COLO668 (cell line): Measurements from ENCODE around the gene MADD.
"Not testable (repeated sequence)": the region's sequence is repeated elsewhere in the genome, so short reads cannot be mapped to it uniquely, and the experiment has no call there.

Experiments used
- DNase-seq: peaks from one replicate; lab custom pipeline; 2025; ENCODE audit not compliant: unreplicated experiment; lab: John Stamatoyannopoulos, UW

Gene MADD

DNA sequence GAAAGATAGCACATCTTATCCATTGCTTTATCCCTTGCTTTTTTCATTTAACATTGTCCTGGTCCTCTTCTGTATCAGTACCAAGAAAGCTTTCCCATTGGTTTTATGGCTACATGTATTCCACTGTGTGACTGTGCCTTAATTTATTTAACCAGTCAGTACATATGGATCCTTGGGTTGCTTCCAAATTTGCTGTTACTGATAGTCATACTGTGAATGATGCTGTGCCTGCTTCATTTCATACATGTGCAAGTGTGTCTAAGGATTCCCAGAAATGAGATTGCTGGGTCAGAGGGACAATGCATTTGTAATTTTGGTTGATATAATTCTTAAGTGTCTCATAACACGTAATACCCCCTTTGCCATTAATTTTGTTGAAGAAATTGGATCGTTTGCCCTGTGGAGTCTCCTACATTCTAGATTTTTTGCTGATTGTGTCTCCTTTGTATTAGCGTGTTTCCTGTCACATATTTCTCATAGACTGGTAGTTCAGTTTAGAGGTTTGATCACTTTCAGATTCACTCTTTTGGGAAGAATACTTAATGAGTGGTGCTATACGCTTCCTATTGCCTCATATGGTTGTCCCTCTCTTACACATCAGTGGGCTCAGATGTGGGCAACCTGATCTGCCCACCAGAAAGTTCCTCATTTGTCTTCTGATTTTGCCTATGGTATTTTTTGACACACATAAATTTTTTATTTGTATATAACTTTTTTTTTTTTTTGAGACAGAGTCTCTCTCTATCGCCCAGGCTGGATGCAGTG lies 47.3 kb downstream of the MADD start:
- DNase-seq, result no peak

DNA sequence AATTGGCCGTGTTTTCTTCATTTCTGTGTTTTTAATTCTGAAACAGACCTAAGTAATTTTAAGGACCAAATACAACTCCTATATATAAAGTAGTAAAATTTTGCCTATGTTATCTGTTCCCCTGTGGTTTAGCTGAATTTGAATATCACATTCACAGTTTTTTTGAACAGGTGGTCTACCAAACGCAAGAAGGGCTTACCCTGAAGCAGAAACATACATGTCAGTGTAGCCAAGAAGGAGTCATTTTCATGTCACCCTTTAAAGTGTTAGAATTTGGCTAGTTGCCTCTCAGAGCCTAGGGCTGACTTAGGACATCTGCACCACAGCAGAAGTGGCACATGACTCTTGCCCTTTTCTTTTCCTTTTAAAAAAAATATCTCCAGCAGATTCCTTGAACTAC lies 48.2 kb downstream of the MADD start:
- DNase-seq, result no peak

DNA sequence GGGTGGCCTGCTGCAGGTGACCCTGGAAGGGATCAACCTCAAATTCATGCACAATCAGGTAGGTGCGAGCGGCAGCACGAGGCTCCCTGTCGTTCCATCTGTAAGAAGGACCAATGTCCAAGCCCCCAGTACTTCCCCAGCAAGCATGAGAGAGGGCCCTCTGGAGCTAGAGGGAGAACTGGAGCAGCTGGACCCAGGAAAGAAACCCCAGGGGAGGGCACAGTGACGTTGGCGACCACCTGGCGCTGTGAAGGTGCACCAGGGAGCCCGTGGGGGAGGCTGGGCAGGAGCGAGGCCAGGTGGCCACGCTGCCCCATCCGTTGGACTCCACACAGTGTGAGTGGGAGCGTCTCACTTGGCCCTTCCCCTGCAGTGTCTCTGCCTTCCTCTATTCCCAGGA lies 54.6 kb downstream of the MADD start:
- DNase-seq, result no peak

- DNase-seq, result no peak
These were observed 55.5 kb downstream of the MADD start for GRCh38 chr11:47325271-47326041.

DNA sequence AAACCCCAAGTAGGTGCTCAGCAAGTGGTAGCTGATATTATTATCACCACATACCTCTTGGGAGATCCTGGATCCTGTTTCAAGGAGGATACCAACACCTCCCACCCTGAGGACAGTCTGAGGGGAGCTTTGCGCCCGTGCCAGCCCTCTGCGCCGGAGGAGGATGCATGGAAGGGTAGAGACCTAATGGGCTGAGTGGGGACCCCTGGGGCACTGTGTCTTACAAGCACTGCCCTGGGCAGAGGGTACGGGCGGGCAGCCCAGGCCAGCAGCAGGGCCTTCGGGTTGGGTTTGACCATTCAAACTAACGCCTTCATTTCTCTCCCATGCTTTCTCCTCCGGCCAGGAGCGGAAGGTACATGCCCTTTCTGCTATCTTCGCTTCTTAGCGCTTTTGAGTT lies 56.3 kb downstream of the MADD start:
- DNase-seq, result no peak

DNA sequence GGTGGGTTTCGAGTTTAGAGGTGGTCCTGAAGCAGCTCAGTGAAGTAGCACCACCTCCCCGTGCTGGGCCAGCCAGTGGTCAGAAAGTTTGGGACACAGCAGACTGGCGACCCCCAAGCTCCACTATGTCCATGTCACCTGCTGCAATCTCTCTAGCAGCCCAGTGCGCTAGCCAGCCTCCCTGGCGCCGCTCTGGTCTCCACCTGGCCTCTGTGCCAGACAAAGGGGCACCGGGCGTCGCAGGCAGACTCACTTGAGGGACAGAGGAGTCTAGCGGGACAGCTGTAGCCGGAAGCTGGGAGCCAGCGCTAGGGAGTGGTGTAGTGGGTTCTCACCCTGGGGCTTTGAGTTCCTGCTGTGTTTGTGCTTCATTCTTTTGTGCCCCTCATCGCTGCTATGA lies 57.1 kb downstream of the MADD start:
- DNase-seq, result no peak

DNA sequence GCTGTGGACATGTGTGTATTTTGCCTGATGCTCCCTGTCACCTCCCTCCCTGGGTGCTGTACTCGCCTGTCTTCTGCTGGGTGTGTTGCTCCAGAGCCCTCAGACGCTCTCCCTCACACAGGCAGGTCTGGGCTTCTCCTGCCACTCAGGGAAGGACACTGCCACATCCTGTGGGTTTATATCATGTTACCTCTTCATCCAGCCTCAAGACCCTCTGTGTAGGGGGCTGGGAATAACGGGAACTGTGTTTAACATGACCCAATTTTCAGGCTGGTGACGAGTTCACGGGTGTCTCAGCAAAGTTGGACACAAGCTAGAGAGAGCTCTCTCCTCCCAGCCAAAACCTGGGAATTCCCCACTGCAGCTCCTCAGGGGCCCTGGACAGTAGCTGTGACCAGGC lies 58.0 kb downstream of the MADD start:
- DNase-seq, result no peak

GRCh38 chr11:47328449-47329390 lies 58.8 kb downstream of the MADD start:
- no peak for DNase-seq

GRCh38 chr11:47329431-47329986 lies 59.6 kb downstream of the MADD start:
- DNase-seq, result no peak

DNA sequence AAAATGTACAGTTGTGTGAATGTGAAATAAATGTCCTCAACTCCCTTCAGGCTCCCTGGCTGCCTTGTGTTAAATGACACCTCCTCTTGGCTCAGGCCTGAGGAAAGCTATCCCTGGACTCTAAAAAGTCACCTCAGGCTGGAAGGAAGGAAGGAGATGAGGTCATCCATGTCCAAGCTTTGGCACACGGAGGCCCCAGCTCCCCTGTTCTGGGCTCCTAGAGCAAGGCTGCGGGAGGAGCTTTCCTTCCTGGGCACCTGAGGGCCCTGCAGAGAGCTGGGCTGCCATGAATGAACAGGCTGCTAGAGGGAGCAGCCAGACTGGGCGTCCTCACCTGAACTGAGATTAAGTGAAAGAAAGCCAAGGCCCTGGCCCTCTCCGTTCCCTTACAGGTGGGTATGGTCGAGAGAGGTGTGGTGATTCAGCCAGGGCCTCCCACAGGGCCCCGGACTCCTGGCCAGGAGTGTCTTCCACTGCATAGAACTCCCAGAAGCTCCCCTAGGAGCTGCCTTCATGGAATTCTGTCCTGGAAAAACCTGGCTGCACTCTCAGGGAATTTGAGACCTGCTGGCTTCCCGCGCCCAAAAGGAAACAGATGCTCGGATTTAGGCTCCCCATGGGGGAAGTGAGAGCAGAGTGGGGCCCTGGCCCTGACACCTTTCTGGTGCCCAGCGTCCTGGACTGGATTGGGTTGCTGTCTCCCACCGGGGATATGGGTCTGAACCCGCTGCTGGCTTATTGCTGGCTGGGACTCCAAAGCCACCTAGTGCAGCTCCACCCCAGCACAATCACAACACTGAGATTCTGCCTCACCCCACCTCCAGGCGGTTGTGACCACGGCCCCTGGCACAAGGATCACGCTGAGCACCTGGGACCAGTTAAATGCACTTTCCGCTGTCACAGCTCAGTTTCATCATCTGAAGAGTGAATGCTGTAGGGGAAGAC lies 60.3 kb downstream of the MADD start:
- no peak for DNase-seq

DNA sequence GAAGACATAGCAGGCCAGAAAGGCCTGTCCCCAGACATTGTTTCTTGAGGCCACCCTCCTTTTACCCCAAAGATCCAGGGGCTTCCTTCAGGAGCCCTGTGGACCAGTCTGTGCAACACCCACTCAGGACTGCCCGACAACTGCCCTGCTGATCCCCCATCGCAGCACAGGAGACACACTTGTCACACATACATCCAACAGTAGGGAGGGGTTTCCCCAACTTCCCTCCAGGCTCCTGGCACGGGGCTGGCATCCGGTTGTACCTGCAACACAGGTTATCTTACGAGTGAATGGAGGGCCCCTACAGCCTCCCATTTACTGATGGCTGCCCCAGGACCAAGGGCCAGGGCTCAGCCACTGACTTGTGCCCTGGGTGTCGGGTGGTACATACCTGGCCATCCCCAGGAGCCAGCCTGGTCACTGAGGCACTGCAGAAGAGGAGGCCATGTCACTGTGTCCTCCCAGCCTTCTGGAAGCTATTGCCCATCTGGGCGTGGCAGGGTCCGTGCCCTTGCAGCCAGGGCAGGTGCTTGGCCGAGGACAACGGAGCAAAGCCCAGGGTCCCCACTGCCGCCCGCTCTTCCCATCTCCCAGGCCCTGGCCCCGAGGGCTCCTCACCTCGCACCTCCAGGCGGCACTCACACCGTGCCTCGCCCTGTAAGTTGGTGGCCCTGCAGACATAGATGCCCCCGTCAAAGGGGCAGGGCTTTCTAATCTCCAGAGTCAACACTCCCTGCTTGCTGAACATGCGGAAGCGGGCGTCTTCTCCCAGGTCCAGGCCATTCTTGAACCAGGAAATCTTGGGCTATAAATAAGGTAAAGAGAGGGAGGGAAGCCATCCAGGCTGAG lies 61.7 kb downstream of the MADD start:
- no peak for DNase-seq

DNA sequence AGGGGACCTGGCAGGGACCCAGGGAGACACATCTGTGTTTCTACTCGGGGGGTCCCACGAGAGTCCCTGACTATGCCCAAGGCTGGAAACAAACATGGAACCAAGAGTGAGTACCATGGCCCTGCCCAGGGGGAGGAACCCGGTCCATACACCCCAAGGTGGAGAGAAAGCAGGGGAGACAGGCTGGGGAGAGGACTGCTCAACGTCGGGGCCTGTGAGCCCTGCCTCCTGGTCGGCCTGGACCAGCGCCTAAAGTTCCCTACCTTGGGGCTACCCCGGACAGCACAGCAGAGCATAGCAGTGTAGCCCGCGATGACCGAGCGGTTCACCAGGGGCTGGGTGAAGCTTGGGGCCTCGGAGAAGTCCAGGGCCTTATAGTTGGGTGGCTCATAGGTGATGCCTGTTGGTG lies 62.4 kb downstream of the MADD start:
- no peak for DNase-seq

- no peak for DNase-seq
These were observed 63.0 kb downstream of the MADD start for GRCh38 chr11:47332791-47333525.

GRCh38 chr11:47333526-47333845 lies 63.6 kb downstream of the MADD start:
- DNase-seq, result no peak

DNA sequence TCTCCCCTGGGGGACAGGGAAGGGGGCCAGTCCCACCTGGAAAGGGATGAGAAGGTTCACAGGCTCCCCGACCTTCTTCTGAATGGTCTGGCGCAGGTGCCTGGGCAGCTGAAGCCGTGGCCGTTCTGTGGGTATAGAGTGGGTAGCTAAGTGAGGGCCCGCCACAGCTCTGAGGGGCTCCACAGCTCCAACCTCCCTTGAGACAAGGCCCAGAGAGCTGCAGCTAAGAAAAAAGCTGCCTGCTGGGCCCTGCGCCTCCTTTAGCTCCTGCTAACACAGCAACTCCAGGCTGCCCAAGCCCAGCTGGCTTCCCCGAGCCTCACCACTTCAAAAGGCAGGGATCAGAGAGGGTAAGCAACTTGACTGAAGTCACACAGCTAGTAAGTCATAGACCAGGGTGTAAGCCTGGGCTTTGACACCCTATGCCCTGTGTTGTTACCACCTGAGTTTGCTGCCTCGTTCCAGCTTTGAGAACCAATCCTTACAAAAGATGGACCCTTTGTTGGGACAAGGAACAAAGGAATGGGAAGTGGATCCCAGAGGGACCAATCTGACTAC lies 64.0 kb downstream of the MADD start:
- no peak for DNase-seq

- DNase-seq, result not testable (repeated sequence)
These were observed 64.9 kb downstream of the MADD start for GRCh38 chr11:47334699-47335411.

GRCh38 chr11:47335733-47336132 lies 65.8 kb downstream of the MADD start:
- DNase-seq, result no peak

GRCh38 chr11:47336595-47336994 lies 66.7 kb downstream of the MADD start:
- DNase-seq, result no peak
